Measurements from ENCODE around the gene CMTM6. TPM values are rescaled to one million over a fixed set of nuclear protein-coding genes. Genes with fewer than 3 reads are reported as not detected.

The CMTM6 gene
- total RNA-seq, 1 donor from 2014 or later: 33.7 TPM

DNA sequence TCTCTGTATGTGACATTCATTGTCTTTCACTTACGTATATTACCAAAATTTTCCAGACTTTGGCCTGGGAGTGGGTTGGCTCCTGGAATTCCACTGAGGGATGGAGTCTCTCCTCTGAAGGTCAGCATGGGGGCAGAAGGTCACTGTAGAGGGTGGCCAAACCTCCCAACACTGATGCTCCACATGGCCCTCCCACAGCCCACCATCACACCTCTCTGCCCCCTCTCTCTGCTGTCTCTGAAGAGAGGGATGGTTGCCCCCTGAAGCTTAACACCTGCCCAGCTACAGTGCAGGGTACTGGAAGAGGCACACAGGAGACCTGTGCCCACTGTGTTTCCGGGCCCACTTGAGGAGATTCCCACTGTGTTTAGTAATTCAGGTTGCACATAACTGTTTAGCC is 52.2 kb downstream of the CMTM6 start:
- Mint-ChIP-seq H3K4me3 (no peak overlapping the region), H3K4me1 (peaks cover 38% of the 10 kb centered on the region), H3K9me3 (peaks cover 3% of the 10 kb centered on the region), H3K36me3 (ENCODE audit: low read depth) (peaks cover 17% of the 10 kb centered on the region), H3K27me3 (ENCODE audit: low read depth) (no peaks in the 10 kb centered on the region), H3K27ac (ENCODE audit: unreplicated experiment) (no peak overlapping the region)
- TF ChIP-seq, protein P1, sequence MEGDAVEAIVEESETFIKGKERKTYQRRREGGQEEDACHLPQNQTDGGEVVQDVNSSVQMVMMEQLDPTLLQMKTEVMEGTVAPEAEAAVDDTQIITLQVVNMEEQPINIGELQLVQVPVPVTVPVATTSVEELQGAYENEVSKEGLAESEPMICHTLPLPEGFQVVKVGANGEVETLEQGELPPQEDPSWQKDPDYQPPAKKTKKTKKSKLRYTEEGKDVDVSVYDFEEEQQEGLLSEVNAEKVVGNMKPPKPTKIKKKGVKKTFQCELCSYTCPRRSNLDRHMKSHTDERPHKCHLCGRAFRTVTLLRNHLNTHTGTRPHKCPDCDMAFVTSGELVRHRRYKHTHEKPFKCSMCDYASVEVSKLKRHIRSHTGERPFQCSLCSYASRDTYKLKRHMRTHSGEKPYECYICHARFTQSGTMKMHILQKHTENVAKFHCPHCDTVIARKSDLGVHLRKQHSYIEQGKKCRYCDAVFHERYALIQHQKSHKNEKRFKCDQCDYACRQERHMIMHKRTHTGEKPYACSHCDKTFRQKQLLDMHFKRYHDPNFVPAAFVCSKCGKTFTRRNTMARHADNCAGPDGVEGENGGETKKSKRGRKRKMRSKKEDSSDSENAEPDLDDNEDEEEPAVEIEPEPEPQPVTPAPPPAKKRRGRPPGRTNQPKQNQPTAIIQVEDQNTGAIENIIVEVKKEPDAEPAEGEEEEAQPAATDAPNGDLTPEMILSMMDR (conservative IDR thresholded peaks at IDR 0.05): no peak
- DNase-seq (ENCODE audit: low read depth, low spot score): no peak

DNA sequence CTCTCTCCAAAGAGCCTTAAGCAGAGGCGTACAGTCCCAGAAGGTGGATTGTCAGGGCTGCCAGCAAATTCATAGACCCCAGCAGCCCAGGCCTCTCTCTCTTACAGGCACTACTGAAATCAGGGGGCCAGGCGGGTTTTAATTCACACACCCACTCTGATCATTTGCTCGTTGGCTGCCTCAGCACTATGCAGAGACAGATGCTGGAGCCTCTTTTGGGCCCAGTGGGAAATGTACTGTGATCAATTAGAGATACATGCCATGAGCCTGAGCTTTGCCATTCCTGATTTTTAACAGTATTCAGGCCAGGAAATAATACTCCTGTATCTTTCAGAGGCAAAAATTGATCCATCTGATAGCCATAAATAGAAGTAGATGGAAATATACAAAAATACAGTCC is 53.0 kb downstream of the CMTM6 start:
- Mint-ChIP-seq H3K4me3 (no peak overlapping the region), H3K9me3 (peaks cover 6% of the 10 kb centered on the region), H3K36me3 (ENCODE audit: low read depth) (peaks cover 21% of the 10 kb centered on the region), H3K4me1 (peaks cover 38% of the 10 kb centered on the region), H3K27me3 (ENCODE audit: low read depth) (no peaks in the 10 kb centered on the region), H3K27ac (ENCODE audit: unreplicated experiment) (peak overlapping the region; percentile 69)
- no peak for DNase-seq (ENCODE audit: low read depth, low spot score)
- TF ChIP-seq, protein P1 (conservative IDR thresholded peaks at IDR 0.05): no peak

DNA sequence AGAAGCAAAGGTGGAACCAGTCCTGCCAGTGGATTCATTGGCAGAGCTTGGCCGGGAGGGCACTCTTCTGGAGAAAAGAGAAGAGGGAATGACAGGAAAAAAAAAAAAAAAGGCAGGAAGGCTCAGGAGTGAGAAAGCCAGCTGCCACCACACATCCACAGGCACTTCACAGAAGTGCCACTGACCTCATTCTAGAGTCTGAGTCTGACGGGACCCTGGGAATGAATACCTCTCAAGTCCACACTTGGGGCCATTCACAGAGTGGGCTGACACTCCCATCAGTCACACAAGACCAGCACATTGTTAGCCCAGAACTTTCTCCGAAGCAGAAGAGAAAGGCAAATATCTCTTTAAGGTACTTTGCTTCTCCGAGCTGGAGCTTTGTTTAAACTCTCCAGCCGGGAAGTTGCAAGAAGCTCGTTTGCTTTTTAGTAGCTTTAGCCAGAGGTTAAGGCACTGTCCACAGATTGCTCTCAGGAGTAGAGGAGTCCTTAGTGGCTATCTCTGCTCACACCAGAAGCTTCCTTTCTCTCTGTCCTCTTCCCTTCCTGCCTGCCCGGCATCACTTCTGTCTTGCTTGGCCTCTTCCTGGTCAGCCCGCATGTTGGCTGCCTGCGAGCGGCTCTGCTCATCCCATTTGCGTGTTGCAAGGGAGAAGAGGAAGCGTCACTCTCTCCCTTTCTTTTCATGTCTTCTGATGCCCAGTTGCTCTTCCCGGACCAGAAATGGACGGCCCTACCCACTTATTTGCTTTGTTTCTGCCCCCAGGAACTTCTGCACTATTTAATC is 53.8 kb downstream of the CMTM6 start:
- Mint-ChIP-seq H3K36me3 (ENCODE audit: low read depth) (peaks cover 26% of the 10 kb centered on the region), H3K4me3 (no peak overlapping the region), H3K4me1 (peaks cover 38% of the 10 kb centered on the region), H3K27ac (ENCODE audit: unreplicated experiment) (peak overlapping the region; percentile 85), H3K9me3 (peaks cover 6% of the 10 kb centered on the region), H3K27me3 (ENCODE audit: low read depth) (no peaks in the 10 kb centered on the region)
- no peak for DNase-seq (ENCODE audit: low read depth, low spot score)
- TF ChIP-seq, protein P1 (conservative IDR thresholded peaks at IDR 0.05): no peak

DNA sequence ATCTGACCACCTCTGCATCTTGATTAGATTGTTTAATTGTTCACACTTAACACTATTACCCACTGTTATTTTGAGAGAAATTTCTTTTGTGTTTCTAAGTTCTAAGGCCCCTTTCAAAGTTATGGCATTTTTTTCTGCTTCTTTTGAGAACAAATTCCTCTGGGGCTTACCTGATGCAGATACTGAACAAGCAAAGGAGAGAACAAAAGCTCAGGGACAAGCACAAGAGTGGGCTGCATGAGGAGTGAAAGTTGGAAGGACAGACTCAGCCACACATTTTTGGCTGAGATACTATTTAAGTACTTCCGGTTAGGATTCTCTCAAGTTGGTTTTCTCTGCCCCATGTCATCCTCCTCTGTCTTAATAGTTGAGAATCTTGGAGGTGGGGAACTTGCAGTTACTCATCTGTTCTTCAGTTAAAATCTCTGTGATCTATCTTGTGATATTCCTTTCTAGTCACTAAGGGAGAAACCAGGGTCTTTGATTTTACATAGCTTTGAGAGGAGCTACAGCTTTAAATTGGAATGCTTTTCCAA is 54.7 kb downstream of the CMTM6 start:
- peak overlapping the region; percentile 85 for H3K27ac Mint-ChIP-seq (ENCODE audit: unreplicated experiment)
- DNase-seq (ENCODE audit: low read depth, low spot score): no peak

DNA sequence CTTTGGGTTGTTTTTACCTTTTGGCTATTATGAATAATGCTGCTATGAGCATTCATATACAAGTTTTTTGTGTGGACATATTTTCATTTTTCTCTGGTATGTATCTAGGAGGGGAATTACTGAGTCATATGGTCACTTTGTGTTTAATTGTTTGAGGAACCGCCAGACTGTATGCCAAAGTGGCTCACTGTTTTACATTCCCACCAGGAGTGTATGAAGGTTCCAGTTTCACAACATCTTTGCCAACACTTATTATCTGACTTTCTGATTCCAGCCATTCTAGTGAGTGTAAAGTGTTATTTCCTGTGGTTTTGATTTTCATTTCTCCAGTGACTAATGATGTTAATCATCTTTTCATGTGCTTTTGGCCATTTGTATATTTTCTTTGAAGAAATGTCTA is 59.2 kb downstream of the CMTM6 start:
- Mint-ChIP-seq H3K36me3 (ENCODE audit: low read depth) (peaks cover 37% of the 10 kb centered on the region), H3K4me1 (peaks cover 15% of the 10 kb centered on the region), H3K9me3 (peaks cover 6% of the 10 kb centered on the region), H3K27me3 (ENCODE audit: low read depth) (no peaks in the 10 kb centered on the region), H3K27ac (ENCODE audit: unreplicated experiment) (no peak overlapping the region), H3K4me3 (no peak overlapping the region)
- TF ChIP-seq, protein P1 (conservative IDR thresholded peaks at IDR 0.05): no peak
- DNase-seq (ENCODE audit: low read depth, low spot score): no peak

More for the DNA sequence above, 54.7 kb downstream of the CMTM6 start:
- H3K4me1 Mint-ChIP-seq: peaks cover 35% of the 10 kb centered on the region
- peaks cover 31% of the 10 kb centered on the region for H3K36me3 Mint-ChIP-seq (ENCODE audit: low read depth)
- H3K27me3 Mint-ChIP-seq (ENCODE audit: low read depth): no peaks in the 10 kb centered on the region
- TF ChIP-seq, protein P1 (conservative IDR thresholded peaks at IDR 0.05): no peak
- H3K4me3 Mint-ChIP-seq: no peak overlapping the region
- H3K9me3 Mint-ChIP-seq: peaks cover 6% of the 10 kb centered on the region
